Testis (tissue), 2 donors: ENCODE data around the gene COQ9.

Source experiments
- CTCF ChIP-seq, 3 experiments: fragments of 450-650 bp in 2 of 3; fragments of 200-600 bp in 1 of 3; sonication (generic) in 1 of 3; IDR thresholded peaks; one replicate each; pipeline ENCODE4 v1.5.1; 2016 to 2019; ENCODE audit warnings: antibody characterized with exemption in 3 of 3, mild to moderate bottlenecking in 2 of 3, moderate library complexity in 1 of 3
- POLR2A ChIP-seq: fragments of 450-650 bp; IDR thresholded peaks from one replicate; pipeline ENCODE4 v1.6.1; 2017; ENCODE audit warnings: antibody characterized with exemption, mild to moderate bottlenecking, moderate library complexity

GRCh38 chr16:57419506-57419905 lies 27.8 kb upstream of the COQ9 start:
- no peak for TF ChIP-seq POLR2A
- TF ChIP-seq CTCF (IDR thresholded peaks at IDR 0.05) = no peak
